Measurements from ENCODE around the gene CHRNE. TPM values are rescaled to one million over a fixed set of nuclear protein-coding genes. Genes with fewer than 3 reads are reported as not detected.

Gene CHRNE
- total and polyA plus RNA-seq, 2 of the 8 experiments (the other 6 are each of a cell fraction or from before 2014, with no cell fraction given), result 0.15 to 0.33 TPM

DNA sequence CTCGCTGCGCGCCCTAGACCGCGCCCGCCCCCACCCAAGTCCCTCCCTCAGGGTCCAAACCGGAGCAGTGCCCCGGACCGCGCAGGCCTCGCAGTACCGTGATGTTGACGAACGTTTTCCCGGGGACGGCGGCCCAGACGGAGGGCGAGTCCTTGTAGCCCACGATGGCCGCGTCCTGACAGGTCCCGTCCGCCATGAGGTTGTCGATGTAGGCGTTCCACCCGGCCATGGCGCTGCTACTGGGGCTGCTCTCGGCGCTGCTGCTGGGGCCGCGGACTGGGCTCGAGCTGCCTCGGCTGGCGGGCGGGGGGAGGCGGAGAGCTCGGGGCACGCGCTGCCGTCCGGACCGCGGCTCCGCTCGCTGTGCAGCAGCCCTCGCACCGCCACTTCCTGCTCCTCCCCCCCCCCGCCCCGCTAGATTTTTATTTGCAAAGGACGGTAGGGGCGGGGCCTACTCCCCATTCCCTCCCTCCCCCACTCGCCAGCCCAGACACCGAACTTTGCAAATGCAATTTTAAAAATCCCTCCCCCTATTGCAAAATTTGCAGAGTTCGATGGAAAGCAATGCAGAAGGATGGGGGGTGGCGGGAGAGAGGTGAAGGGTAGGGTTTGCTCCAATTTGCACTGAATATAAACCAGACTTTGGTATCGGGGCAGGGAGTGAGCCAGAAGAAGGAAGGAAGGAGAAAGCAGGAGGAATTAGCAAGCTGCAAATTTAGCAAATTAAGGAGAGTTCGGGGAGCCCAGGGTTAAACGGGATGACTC lies 45.5 kb upstream of the CHRNE start, which contains the start of gene PFN1 (continued):
- no peak for TF ChIP-seq GTF2F1 (IDR thresholded peaks at IDR 0.05; ENCODE audit: borderline replicate concordance, low read depth, low read length)
- peak; percentile 80 for TF ChIP-seq TAF7 (optimal IDR thresholded peaks at IDR 0.05; ENCODE audit: borderline replicate concordance, low read depth, low read length)
- TF ChIP-seq NRF1 (IDR thresholded peaks at IDR 0.05; ENCODE audit: low read depth, low read length), result no peak
- peak; percentile 19; the same call in 1 of the 2 replicates for TF ChIP-seq POLR2AphosphoS5 (IDR thresholded peaks at IDR 0.05; ENCODE audit: low read depth, low read length)
- peak; percentile 67 for TF ChIP-seq CEBPB (IDR thresholded peaks at IDR 0.05; ENCODE audit: low read depth, low read length)
- peak in 1 of 2 experiments; percentile 48; a peak in 2 of 4 replicates for TF ChIP-seq HDAC2 (IDR thresholded peaks at IDR 0.05; ENCODE audit: borderline replicate concordance in 1 of 2, low read depth in 2 of 2, low read length in 2 of 2)
- TF ChIP-seq, protein P1, sequence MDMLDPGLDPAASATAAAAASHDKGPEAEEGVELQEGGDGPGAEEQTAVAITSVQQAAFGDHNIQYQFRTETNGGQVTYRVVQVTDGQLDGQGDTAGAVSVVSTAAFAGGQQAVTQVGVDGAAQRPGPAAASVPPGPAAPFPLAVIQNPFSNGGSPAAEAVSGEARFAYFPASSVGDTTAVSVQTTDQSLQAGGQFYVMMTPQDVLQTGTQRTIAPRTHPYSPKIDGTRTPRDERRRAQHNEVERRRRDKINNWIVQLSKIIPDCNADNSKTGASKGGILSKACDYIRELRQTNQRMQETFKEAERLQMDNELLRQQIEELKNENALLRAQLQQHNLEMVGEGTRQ (IDR thresholded peaks at IDR 0.05; ENCODE audit: low read length), result no peak
- TF ChIP-seq POLR2A (IDR thresholded peaks at IDR 0.05; ENCODE audit: control extremely low read depth in 1 of 2, low read depth in 2 of 2, low read length in 2 of 2), result peak; percentile 67 to 68
- no peak for TF ChIP-seq JUND (IDR thresholded peaks at IDR 0.05; ENCODE audit: low read length)
- TF ChIP-seq EGR1 (IDR thresholded peaks at IDR 0.05; ENCODE audit: borderline replicate concordance, low read depth, low read length), result no peak
- TF ChIP-seq SIRT6 (IDR thresholded peaks at IDR 0.05; ENCODE audit: low read length), result no peak
- no peak for TF ChIP-seq SP2 (IDR thresholded peaks at IDR 0.05; ENCODE audit: low read length)
- TF ChIP-seq MAFK (IDR thresholded peaks at IDR 0.05; ENCODE audit: low read depth, low read length), result no peak
- TF ChIP-seq CBX8 (IDR thresholded peaks at IDR 0.05; ENCODE audit: borderline replicate concordance, low read depth, low read length), result no peak
- peak; percentile 15; the same call in 1 of the 2 replicates for TF ChIP-seq SP1 (IDR thresholded peaks at IDR 0.05; ENCODE audit: low read depth, low read length)

Data from H1 (cell line).